GM21447 (cell line): ENCODE data around the gene CDHR3.

Experiments
- ATAC-seq: cut with Tn5 transposase; IDR thresholded peaks from one replicate; pipeline ENCODE4 v1.9.1; 2021; ENCODE audit not compliant: unreplicated experiment

The CDHR3 gene

DNA sequence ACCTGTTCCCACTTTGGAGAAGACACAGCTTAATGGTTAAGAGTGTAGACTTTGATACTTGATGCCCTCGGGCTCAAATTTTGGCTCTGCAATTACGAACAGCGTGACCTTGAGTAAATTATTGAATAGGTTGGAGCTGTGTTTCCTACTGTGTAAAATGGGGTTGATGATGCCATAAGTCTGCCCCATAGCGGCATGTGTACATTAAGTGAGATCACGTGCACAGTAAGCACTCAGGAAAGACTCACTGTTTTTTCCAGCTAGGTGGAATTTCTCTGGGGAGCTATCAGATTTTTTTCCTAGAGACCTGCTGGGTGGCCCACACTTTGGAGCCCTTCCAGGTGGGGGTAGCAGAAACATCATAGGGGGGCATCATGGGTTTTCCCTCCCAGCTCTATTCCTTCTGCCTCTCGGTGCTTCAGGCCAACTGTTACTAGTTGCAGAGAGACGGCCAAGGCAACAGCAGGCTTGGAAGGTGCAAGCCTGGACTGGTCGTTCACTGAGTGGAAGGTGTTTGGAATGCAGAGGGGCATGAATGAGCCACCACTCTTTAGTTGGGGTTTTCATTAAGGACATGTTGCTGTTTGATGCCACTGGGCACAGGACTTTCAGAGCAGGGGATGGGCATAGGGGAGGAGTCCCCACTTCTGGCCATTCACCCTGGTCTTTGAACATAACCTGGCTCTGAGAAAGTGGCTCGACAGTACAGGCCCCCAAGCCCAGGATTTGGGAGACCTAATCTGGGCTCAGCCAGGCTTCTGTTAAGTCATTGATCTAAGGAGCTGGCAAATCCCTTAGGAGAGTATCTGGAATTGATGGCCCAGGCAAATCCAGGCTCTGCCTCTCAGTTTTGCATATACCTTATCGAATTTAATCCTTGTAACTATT, 85.0 kb downstream of the CDHR3 start:
- no peak for ATAC-seq

DNA sequence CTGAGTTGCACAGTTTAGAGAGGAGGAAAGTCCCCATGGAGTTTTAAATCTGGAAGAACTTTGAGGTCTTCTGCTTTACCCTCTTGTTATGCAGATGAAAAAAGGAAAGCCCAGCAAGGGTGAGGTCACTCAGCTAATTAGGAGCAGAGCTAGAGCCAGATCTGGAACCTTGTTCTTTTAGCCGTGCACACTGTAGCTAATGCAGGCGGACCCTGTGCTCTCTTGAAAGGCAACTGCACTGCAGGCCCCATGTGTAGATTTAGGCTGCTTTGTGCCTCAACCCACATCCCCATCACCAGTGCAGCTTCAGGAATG, 85.6 kb downstream of the CDHR3 start:
- ATAC-seq, result no peak

DNA sequence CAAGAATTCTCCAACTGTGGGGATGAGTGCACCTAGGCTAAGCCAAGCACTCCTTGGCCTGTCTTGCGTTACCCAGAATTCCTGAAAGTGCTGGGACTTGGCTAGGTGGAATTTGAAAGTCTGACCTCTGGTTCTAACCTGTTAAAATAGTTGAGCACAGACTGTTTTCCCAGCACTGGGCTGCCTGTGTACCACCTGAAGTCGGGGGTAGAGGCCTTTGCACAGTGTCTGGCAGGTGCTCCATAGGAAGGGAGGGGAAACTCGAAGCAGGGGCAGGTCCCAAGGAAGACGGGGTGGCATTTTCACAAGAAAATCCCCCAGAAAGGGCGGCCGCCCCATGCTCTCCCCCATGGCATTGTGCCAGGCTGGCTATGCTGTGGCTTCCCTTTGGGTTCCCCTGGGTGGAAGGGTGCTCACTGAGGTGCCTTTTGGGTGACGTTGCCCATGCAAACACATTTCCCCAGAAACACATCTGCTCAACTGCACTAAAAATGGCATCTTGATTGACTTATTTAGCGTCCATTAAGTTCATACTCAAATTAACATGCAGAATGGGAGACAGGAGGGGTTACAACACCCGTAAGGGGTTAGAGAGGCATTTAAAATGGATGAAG, 86.2 kb downstream of the CDHR3 start:
- no peak for ATAC-seq

- no peak for ATAC-seq
These were observed 87.1 kb downstream of the CDHR3 start for GRCh38 chr7:106050002-106050745.

DNA sequence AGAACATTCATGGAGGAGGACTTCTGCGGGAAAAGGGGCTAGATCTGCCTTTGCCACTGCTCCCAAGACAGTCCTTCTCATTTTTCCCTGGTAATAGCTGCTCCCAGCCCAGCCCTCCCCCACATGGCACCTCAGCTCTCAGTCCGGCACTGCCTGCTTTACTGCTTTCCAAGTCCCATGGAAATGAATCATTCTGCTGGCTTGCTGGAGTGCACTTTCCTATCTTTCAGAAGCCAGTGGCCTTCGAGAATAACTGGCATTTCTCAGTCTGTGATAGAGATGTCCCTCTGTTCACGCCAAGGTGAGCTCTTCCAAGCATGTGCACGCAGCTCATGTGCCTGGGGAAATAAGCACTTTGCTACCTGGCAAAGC, 87.7 kb downstream of the CDHR3 start:
- no peak for ATAC-seq

DNA sequence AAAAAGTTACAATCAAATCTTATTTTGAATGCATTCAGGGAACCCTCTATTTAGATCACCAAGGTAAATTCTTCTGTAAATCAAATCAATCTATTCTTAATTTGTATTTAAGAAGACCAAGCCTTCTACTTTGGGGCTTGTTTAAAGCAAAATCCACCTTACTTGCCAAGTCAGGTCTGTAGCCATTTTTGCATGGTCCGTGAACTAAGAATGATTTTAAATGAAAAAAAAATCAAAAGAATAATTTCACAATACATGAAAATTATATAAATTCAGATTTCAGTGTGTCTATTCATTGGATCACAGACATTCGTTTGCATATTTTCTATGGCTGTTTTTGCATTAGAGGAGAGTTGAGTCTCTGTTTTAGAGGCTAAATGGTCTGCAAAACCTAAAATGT, 89.6 kb downstream of the CDHR3 start:
- no peak for ATAC-seq

DNA sequence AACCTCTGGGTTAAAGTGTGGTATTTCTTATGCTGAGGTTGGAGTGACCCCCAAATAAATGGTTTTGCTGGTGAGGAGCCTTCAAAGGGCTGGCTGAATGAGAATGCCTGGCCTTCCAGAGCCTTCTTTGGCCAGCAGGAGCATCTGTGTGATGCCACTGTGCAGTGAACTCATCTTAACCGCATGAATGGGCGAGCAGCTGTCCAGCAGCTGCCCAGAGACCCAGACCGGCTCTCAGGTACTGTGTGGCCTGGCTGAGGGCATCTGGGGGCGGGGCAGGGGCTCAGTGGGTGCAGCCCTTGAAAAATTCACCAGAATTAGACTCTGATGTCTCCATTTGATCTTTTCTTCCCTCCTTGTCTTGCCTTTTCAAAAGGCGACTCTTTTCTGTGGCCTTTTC, 90.0 kb downstream of the CDHR3 start:
- no peak for ATAC-seq

DNA sequence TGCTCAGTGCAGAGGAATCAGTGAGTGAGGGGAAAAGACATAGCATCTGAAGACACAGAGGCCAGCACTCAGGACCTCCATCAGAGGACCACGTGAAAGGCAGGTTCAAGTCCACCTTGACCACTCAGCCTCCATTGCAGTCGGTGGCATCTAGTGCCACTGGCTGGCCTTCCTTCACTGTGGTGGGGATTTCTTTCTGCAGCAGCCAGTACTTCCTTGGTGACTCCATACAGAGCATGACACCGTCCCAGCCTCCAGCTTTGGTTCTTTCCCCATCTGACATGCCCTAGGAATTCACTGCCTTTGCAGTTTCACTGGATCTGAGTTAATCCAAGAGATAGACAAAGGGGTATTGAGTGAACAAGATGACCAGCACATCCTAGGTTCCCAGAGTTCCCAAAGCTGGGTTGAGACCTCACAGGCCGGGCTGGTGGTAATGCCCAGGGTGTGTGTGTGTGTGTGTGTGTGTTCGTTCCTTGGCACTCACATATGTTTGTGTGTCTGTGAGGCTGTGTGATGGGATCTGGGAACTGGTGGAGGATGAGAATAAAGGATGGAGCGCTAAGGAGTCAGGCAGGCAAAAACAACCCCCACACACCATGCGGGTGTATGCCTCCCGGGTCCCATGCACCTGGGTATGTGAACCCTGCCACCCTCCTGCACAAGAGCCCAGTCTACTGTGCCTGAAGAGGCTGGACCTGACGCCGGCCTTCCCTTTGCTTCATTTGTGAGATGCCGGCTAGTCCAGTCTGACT, 91.3 kb downstream of the CDHR3 start:
- no peak for ATAC-seq

DNA sequence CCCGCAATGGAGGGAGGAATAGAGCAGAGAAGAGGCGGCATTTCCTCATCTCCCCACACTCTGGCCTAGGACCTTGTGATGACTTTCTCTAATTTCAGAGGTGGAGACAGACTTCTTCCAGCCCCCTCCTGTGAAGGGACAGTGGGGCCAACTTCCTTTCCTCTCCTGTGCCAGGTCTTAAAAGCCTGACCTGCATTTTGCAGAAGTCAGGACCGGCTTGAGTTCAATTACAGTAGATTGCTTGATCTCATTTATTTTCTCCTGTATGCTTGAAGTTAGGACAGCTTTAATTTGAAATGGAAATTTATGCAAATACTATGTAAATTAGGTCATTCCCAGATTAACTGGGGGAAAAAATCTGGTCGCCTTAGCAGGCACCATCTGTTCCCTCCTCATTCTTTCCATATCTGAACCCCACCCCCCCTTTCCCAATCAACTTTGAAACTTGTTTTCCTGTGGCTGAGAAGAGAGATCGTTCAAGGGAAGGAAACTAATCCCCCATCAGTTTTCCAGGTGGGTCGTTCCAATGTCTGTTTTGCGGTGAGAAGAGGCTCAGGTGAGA, 92.0 kb downstream of the CDHR3 start:
- ATAC-seq, result no peak

- peak; percentile 36 for ATAC-seq
These were observed 93.6 kb downstream of the CDHR3 start for GRCh38 chr7:106056513-106057203.

DNA sequence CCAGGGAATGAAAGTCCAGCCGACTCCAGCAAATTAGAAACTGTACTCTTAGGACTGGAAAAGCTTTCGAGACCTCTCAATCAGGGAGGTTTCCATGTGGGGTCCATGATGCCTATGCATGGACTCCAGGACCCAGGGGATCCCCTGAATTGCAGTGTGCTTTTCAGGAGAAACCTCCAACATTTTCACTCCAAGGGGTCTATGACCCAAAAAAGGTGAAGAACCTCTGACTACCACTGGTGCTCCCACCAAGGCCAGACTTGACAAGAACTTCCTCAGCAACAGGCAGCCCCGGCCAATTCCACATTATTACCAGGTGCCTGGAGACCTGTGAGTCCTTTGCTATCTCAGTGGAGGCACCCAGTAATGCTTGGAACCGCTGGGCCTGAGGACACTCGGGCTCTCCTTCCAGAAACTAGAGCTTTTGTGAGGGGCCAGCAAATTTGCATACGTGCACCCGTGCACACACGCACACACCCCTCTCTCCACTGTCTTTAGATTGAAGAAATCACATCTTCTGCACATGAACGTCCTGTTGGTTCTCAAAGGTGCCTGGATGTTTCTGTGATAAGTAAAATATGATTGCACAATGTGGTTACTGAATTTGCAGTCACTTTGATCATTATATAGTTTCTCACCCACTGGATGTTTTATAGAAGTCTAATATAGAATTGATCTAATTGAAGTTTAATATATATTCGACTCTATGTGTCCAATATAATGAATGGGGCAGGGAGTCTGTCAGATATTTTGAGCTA, 94.3 kb downstream of the CDHR3 start:
- no peak for ATAC-seq

GRCh38 chr7:106057962-106058927, 95.2 kb downstream of the CDHR3 start:
- ATAC-seq, result peak; percentile 66

DNA sequence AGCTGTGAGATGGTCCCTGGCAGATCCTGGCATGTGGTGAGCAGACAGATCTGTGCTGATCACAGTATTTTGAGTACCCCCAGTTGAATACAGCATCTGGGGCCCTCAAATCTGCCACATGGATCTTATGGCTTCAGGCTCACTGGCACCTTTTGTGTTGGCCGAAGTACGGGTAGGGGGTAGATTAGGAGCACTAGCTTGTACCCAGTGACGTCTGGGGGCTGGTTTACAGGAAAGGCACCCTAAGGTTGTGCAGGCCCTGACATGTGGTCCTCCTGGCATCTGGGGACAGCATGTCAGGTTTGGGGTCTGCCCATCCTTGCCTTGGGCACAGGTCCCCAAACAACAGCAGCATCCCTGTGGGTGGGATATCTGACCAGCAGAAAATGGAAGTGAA, 95.9 kb downstream of the CDHR3 start:
- no peak for ATAC-seq

DNA sequence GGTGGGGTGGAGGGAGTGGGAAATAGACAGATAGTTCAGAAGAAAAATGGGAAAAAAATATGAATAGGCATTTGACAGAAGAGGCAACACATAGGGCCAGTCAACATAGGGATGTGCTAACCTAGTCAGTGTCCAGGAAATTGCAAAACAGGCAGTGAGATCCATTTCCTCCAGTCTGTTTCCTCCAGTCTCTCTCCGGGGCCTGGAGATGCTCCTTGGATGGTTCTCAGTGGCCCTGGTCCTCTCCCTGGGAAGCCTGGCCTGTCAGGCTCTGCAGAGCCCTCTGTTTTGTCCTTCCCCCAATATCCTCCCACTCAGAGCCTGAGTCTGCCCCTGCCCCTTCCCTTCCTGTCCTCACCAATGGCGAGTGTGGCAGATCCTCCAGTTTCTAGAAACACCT, 96.5 kb downstream of the CDHR3 start:
- no peak for ATAC-seq

GRCh38 chr7:106060394-106060920, 97.4 kb downstream of the CDHR3 start:
- no peak for ATAC-seq

- no peak for ATAC-seq
These were observed 98.4 kb downstream of the CDHR3 start for GRCh38 chr7:106061301-106061979.

DNA sequence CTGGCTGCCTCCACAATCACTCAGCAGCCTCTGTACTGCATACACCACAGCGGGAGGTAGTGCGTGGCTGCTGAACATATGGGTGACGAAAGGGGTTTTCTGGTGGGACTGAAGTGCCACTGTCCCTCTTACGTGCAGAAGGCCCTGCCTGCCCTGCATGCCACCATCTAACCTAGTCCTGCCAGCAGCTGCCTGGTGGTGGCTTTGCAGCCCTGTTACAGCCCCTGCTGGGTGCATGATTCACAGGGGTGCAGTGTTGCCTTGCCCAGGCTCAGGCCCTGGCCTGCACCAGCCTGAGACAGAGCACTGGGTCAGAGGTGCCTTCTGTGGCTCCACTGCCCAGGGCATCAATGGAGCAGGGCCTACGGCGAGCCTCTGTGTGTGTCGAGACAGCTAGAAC, 98.9 kb downstream of the CDHR3 start:
- no peak for ATAC-seq

GRCh38 chr7:106062521-106062931, 99.5 kb downstream of the CDHR3 start:
- no peak for ATAC-seq
